HepG2 (cell line): ENCODE results near the gene IL1R1. TPM values are rescaled to one million over a fixed set of nuclear protein-coding genes. Genes with fewer than 3 reads are reported as not detected.

ENCODE experiments used
- BORCS8-MEF2B ChIP-seq: sonication (generic); formaldehyde crosslinking; IDR thresholded peaks from 2 replicates; pipeline ENCODE4 v1.8.0; 2022; ENCODE audit warnings: mild to moderate bottlenecking, missing genetic modification reagents
- CBX5 ChIP-seq: sonication (generic); formaldehyde crosslinking; IDR thresholded peaks from 2 replicates; pipeline ENCODE4 v1.4.0; 2020; ENCODE audit warnings: missing genetic modification reagents, borderline replicate concordance
- GMEB2 ChIP-seq: IDR thresholded peaks from 2 replicates; pipeline ENCODE4 v1.6.1; 2016; ENCODE audit warnings: missing biosample characterization, missing genetic modification reagents, low read depth
- GPN1 ChIP-seq: sonication (generic); formaldehyde crosslinking; IDR thresholded peaks from 2 replicates; pipeline ENCODE4 v1.5.1; 2020; ENCODE audit warnings: missing genetic modification reagents, borderline replicate concordance
- JDP2 ChIP-seq: sonication (generic); formaldehyde crosslinking; IDR thresholded peaks from 2 replicates; pipeline ENCODE4 v1.8.1; 2022; ENCODE audit warnings: missing genetic modification reagents, borderline replicate concordance
- JUN ChIP-seq: sonication (generic); formaldehyde crosslinking; IDR thresholded peaks from 2 replicates; pipeline ENCODE4 v1.4.0; 2020; ENCODE audit warnings: mild to moderate bottlenecking, missing genetic modification reagents
- KLF12 ChIP-seq: sonication (generic); formaldehyde crosslinking; IDR thresholded peaks from 2 replicates; pipeline ENCODE4 v1.4.0; 2020; ENCODE audit warnings: missing genetic modification reagents, borderline replicate concordance
- NCOA5 ChIP-seq: sonication (generic); formaldehyde crosslinking; IDR thresholded peaks from 2 replicates; pipeline ENCODE4 v1.4.0; 2020; ENCODE audit warnings: missing genetic modification reagents
- NR2F1 ChIP-seq, 2 experiments: fragments of 450-650 bp in 1 of 2; formaldehyde crosslinking in 1 of 2; IDR thresholded peaks; 2 replicates each; pipeline versions ENCODE4 v1.5.0 to v1.6.1; 2016 to 2020; ENCODE audit warnings: mild to moderate bottlenecking in 1 of 2, missing compliant biosample characterization in 1 of 2, missing genetic modification reagents in 1 of 2, moderate library complexity in 1 of 2
- TAF15 ChIP-seq: fragments of 200-400 bp; formaldehyde crosslinking; IDR thresholded peaks from one replicate; pipeline ENCODE4 v1.6.1; 2018; ENCODE audit warnings: mild to moderate bottlenecking, low read depth, low read length; ENCODE audit not compliant: poor library complexity, severe bottlenecking
- TERF1 ChIP-seq: sonication (generic); formaldehyde crosslinking; IDR thresholded peaks from 2 replicates; pipeline ENCODE4 v1.8.0; 2022; ENCODE audit warnings: mild to moderate bottlenecking, missing genetic modification reagents, moderate library complexity
- UBTF ChIP-seq: sonication (generic); formaldehyde crosslinking; IDR thresholded peaks from 2 replicates; pipeline ENCODE4 v1.4.0; 2020; ENCODE audit warnings: mild to moderate bottlenecking, missing genetic modification reagents
- YY1 ChIP-seq: IDR thresholded peaks from 2 replicates; pipeline ENCODE4 v1.6.1; 2011; ENCODE audit warnings: low read length, low read depth, moderate library complexity, mild to moderate bottlenecking; ENCODE audit not compliant: insufficient read depth, insufficient replicate concordance
- ZNF234 ChIP-seq: sonication (generic); formaldehyde crosslinking; conservative IDR thresholded peaks from 2 replicates; pipeline ENCODE4 v1.5.1; 2020; ENCODE audit warnings: mild to moderate bottlenecking, missing genetic modification reagents
- ZNF773 ChIP-seq: sonication (generic); formaldehyde crosslinking; IDR thresholded peaks from 2 replicates; pipeline ENCODE4 v1.4.0; 2020; ENCODE audit warnings: missing genetic modification reagents, borderline replicate concordance
- ZSCAN20 ChIP-seq: sonication (generic); formaldehyde crosslinking; IDR thresholded peaks from 2 replicates; pipeline ENCODE4 v1.4.0; 2020; ENCODE audit warnings: missing genetic modification reagents, mild to moderate bottlenecking, borderline replicate concordance
- polyA plus RNA-seq, 8 experiments: library from polyadenylated mRNA; depleted of rRNA in 3 of 8; stranded (reverse) in 7 of 8; unstranded in 1 of 8; fragments of >200 nt; fragmentation: Illumina TruSeq in 4 of 8; extraction: Trizol in 4 of 8; gene quantifications; 2 replicates each; pipeline versions ENCODE4 v1.2.1 to v1.2.3, GENCODE V29; 2011 to 2016; ENCODE audit warnings: low read depth in 4 of 8, missing spikeins in 1 of 8, mixed read lengths in 1 of 8; ENCODE audit not compliant: insufficient read depth in 1 of 8
- total RNA-seq, 5 experiments: library from RNA; depleted of rRNA; stranded (reverse); fragments of >200 nt; fragmentation: Illumina TruSeq; extraction: Trizol; gene quantifications; 2 replicates each; pipeline ENCODE4 v1.2.3, GENCODE V29; 2016; ENCODE audit warnings: low read depth in 1 of 5
- TF ChIP-seq, protein P1 (sequence below): sonication (generic); formaldehyde crosslinking; IDR thresholded peaks from 2 replicates; pipeline ENCODE4 v1.5.0; 2020; ENCODE audit warnings: mild to moderate bottlenecking, missing genetic modification reagents
- TF ChIP-seq, protein P2 (sequence below): sonication (generic); formaldehyde crosslinking; IDR thresholded peaks from 2 replicates; pipeline ENCODE4 v1.5.1; 2020; ENCODE audit warnings: missing genetic modification reagents, mild to moderate bottlenecking, borderline replicate concordance

The IL1R1 gene
- total and polyA plus RNA-seq, 2 of the 13 experiments (the other 11 are each of a cell fraction or from before 2014, with no cell fraction given), result 38.0 to 93.1 TPM

DNA sequence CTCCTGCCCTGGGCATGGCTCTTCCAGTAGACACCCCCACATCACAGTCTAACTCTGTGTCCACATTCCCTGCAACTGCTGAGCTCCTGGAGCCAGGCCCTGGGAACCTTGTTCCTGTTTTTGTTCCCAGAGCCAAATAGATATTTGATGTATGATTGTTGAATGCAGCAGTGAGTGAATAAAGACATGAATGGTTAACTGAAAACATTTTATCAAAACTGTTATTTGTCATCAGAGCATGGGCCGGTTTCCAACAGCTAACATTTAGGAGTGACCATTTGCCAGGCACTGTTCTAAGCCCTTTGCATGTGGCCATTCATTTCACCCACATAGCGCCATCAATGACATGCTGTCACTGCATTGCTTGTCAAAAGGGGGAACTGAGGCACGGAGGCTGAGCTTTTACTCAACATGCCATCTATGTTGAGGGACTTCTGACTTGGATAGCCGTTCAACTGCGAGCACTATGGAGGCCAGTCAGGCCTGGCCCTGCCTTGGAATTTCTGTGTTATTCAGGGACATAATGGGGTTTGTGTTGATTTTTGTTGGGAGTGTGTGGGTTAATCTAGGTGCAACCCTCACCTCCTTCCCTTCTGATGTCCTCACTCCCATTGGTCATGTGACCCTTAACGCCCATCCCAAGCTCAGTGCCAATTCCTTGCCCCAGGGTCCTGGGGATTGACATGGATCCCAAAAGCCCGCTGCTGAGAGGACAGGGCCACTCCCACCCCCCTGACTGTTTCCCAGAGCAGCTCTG is 12.6 kb downstream of the IL1R1 start (continued):
- TF ChIP-seq ZNF234 (CRISPR knock-in tag), result no peak
- TF ChIP-seq GPN1 (CRISPR knock-in tag), result no peak
- TF ChIP-seq YY1, result no peak
- no peak for TF ChIP-seq ZNF773
- TF ChIP-seq, protein P1, sequence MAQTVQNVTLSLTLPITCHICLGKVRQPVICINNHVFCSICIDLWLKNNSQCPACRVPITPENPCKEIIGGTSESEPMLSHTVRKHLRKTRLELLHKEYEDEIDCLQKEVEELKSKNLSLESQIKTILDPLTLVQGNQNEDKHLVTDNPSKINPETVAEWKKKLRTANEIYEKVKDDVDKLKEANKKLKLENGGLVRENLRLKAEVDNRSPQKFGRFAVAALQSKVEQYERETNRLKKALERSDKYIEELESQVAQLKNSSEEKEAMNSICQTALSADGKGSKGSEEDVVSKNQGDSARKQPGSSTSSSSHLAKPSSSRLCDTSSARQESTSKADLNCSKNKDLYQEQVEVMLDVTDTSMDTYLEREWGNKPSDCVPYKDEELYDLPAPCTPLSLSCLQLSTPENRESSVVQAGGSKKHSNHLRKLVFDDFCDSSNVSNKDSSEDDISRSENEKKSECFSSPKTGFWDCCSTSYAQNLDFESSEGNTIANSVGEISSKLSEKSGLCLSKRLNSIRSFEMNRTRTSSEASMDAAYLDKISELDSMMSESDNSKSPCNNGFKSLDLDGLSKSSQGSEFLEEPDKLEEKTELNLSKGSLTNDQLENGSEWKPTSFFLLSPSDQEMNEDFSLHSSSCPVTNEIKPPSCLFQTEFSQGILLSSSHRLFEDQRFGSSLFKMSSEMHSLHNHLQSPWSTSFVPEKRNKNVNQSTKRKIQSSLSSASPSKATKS (CRISPR knock-in tag), result no peak
- no peak for TF ChIP-seq KLF12 (CRISPR knock-in tag)
- no peak; the same call in 1 of the 2 replicates for TF ChIP-seq BORCS8-MEF2B (CRISPR knock-in tag)
- TF ChIP-seq TERF1, result no peak
- TF ChIP-seq, protein P2, sequence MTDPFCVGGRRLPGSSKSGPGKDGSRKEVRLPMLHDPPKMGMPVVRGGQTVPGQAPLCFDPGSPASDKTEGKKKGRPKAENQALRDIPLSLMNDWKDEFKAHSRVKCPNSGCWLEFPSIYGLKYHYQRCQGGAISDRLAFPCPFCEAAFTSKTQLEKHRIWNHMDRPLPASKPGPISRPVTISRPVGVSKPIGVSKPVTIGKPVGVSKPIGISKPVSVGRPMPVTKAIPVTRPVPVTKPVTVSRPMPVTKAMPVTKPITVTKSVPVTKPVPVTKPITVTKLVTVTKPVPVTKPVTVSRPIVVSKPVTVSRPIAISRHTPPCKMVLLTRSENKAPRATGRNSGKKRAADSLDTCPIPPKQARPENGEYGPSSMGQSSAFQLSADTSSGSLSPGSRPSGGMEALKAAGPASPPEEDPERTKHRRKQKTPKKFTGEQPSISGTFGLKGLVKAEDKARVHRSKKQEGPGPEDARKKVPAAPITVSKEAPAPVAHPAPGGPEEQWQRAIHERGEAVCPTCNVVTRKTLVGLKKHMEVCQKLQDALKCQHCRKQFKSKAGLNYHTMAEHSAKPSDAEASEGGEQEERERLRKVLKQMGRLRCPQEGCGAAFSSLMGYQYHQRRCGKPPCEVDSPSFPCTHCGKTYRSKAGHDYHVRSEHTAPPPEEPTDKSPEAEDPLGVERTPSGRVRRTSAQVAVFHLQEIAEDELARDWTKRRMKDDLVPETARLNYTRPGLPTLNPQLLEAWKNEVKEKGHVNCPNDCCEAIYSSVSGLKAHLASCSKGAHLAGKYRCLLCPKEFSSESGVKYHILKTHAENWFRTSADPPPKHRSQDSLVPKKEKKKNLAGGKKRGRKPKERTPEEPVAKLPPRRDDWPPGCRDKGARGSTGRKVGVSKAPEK, result no peak
- TF ChIP-seq UBTF (CRISPR knock-in tag), result no peak; the same call in 1 of the 2 replicates
- TF ChIP-seq NCOA5 (CRISPR knock-in tag), result no peak
- no peak; a peak in 1 of 4 replicates for TF ChIP-seq NR2F1 (CRISPR knock-in tag; IDR thresholded peaks at IDR 0.05)
- TF ChIP-seq CBX5 (CRISPR knock-in tag), result 0 out of 2 replicates have a peak, but pooled peaks have one; percentile 20
- no peak for TF ChIP-seq ZSCAN20 (CRISPR knock-in tag)
- TF ChIP-seq JDP2, result no peak
- no peak for TF ChIP-seq GMEB2
- no peak for TF ChIP-seq JUN (CRISPR knock-in tag)
- TF ChIP-seq TAF15, result no peak
